HG02981 (cell line): Measurements from ENCODE around the gene CHTF18.

Experiments used
- ATAC-seq: cut with Tn5 transposase; IDR thresholded peaks from one replicate; pipeline ENCODE4 v1.9.1; 2021; ENCODE audit warnings: mild to moderate bottlenecking, moderate library complexity; ENCODE audit not compliant: unreplicated experiment

CHTF18 gene

DNA sequence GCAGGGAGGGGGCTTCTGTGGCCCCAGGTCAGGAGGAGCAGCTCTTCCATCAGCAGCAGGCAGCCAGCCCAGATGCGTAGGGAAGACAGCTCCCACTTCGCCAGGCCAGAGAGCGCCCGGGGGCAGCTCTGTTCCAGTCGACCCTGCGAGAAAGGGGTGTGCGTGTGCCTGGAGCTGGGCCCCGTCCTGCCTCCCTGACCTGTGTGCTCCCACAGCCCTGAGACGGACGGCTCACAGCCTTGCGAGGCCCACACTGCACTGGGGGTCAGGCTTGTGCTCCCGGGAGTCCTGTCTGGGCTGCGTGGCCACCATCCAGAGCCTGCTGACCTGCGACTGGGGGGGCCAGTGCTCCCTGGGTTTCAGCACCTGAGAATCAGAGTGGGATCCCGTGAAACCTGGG lies 28.4 kb upstream of the CHTF18 start:
- ATAC-seq, result no peak

GRCh38 chr16:760545-761343 lies 27.7 kb upstream of the CHTF18 start, which contains the start of gene MSLN:
TSS of gene MSLN (plus strand) at chr16:760734. CDS start at chr16:762681, 1,947 bp downstream.
- ATAC-seq, result no peak

DNA sequence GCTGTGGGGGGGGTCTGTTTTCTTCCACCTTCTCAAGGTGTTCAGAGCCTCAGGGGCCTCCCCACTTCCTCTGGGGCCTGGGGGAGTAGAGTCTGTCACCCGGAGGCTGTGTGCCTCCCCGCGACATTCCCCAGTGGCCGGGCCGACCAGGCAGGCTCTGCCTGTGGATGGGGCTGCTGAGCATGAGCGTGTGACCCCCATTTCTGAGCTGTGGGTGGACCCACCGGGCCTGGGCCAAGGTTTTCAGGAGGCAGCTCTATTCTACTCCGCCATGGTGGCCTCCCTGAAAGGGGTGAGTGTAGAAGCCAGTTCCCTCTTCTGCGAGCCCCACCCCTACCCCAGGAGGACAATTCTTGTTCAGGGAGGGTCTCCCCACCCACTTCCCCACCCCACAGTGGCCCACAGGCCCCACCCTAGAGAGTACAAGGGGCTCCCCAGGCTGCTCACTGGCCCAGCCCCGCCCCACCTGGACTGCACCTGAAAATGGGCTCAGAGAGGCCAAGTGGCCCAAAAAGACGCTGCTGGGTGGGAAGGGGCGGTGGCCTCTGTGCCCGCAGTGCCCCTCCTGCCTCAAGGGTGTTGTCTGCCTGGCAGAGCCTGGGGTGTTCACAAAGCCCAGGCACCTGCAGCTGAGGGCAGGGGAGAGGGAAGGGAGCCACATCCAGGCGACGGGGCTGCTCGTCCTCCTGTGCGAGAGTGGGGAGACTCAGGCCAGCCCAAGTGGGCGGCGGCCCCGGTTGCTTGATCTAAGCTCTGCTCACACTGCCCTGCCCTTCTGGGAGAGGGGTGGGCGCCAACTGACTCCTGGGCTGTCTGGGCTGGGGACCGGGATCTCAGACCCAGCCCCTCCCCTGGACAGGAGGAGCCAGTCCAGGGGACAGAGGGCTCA lies 26.6 kb upstream of the CHTF18 start:
- no peak for ATAC-seq

GRCh38 chr16:762595-763268 lies 25.7 kb upstream of the CHTF18 start:
- no peak for ATAC-seq

GRCh38 chr16:763369-764183 lies 24.8 kb upstream of the CHTF18 start:
- no peak for ATAC-seq

GRCh38 chr16:764184-764750 lies 24.2 kb upstream of the CHTF18 start:
- no peak for ATAC-seq

GRCh38 chr16:764848-765487 lies 23.5 kb upstream of the CHTF18 start:
- no peak for ATAC-seq

DNA sequence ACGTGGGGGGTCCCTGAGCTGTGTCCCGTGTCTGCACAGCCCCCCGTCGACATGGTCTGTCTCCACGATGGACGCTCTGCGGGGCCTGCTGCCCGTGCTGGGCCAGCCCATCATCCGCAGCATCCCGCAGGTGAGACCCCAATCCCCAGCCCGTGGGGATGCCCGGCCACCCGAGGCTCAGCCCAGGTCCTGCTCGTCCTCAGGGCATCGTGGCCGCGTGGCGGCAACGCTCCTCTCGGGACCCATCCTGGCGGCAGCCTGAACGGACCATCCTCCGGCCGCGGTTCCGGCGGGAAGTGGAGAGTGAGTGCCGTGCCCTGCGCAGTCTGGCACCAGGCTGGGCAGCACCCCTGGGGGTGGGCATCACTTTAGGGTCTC lies 22.9 kb upstream of the CHTF18 start:
- ATAC-seq, result no peak

DNA sequence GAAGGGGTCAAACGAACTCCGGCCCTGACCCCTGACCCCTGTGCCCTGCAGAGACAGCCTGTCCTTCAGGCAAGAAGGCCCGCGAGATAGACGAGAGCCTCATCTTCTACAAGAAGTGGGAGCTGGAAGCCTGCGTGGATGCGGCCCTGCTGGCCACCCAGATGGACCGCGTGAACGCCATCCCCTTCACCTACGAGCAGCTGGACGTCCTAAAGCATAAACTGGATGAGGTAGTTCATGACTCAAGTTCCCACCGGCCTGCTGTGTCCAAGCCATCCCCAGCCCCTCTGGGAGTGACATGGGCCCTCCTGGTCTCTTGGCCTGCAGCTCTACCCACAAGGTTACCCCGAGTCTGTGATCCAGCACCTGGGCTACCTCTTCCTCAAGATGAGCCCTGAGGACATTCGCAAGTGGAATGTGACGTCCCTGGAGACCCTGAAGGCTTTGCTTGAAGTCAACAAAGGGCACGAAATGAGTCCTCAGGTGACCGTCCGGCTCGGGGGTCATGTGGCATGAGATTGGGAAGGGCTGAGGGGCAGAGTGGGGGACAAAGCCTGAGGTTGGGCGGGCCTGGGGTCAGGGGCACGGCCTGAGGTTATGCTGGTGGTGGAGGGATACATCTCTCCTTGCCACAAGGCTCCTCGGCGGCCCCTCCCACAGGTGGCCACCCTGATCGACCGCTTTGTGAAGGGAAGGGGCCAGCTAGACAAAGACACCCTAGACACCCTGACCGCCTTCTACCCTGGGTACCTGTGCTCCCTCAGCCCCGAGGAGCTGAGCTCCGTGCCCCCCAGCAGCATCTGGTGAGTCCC lies 22.2 kb upstream of the CHTF18 start:
- no peak for ATAC-seq

DNA sequence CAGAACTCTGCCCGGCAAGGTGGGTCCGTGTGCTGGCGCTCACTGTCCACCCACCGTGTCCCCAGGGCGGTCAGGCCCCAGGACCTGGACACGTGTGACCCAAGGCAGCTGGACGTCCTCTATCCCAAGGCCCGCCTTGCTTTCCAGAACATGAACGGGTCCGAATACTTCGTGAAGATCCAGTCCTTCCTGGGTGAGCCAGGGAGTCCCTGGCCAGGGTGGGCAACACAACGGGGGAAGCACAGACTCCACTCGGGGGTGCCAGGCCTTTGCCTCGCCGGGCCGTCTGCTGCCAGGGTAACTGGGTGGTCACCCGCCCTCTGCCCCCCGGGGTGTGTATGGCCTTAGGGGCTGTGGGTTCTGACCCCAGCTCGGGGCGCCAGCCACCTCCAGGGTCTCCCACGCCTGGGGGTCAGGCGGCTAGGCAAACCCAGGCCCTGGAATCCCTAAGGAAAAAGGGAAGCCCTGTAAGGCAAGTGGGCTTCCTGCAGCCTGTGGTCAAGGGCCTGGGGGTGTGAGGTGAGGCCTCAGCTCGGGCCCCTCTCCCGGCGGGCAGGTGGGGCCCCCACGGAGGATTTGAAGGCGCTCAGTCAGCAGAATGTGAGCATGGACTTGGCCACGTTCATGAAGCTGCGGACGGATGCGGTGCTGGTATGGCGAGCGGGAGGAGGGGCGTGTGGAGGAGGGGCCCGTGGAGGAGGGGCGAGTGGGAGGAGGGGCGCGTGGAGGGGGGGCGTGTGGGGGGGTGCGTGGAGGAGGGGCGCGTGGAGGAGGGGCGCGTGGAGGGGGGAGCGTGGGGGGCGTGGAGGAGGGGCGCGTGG lies 21.4 kb upstream of the CHTF18 start:
- ATAC-seq, result no peak

GRCh38 chr16:767743-768235 lies 20.6 kb upstream of the CHTF18 start:
- ATAC-seq, result no peak

- no peak for ATAC-seq
These were observed 20.0 kb upstream of the CHTF18 start for GRCh38 chr16:768428-768827.

DNA sequence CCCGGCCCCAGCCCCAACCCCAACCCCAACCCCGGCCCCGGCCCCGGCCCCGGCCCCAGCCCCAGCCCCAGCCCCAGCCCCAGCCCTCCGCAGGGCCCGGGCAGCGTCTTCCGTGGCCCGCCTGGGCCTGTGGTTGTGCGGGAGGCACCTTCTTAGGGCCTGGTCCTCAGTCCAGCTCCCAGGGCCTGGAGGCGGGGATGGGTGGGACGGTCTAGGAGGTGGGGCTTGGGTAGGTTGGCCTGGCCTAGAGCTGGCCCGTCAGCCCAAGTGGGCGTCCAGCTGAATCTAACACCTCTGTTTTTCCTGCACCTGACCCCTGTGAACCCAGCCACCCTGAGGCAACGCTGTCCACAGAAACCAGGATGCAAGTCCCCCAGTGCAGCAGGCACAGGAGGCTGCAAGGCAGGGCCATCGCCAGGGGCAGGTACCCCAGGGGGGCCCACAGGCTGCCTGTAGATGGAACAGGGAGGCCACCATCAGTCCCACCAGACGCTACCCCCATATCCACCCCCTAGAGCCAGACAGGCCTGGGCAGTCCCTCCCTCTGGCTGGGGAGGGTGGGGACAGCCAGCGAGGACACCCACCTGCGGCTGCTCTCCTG lies 19.1 kb upstream of the CHTF18 start:
- no peak for ATAC-seq

GRCh38 chr16:769934-770333 lies 18.5 kb upstream of the CHTF18 start:
- ATAC-seq, result no peak

- ATAC-seq, result no peak
These were observed 18.0 kb upstream of the CHTF18 start for GRCh38 chr16:770411-770810.

GRCh38 chr16:772959-773358 lies 15.5 kb upstream of the CHTF18 start:
- no peak for ATAC-seq
